H1 (cell line): ENCODE measurements around the gene STT3A. TPM values are rescaled to one million over a fixed set of nuclear protein-coding genes. Genes with fewer than 3 reads are reported as not detected.

Experiments
- CTCF ChIA-PET: fragments of 300-600 bp; sonication (Branson Sonifier 250); formaldehyde crosslinking; loops from one replicate; lab custom pipeline; 2021; ENCODE audit not compliant: partially characterized antibody; lab: Charles Lee
- POLR2A ChIA-PET: fragments of 300-600 bp; sonication (Branson Sonifier 250); formaldehyde crosslinking; loops from one replicate; lab custom pipeline; 2021; ENCODE audit warnings: inconsistent platforms; ENCODE audit not compliant: partially characterized antibody; lab: Charles Lee
- DNase-seq, 2 experiments: peaks; one replicate each; pipeline versions ENCODE4 v3.0.0 to v3.0.0-alpha.2; 2010 to 2022; ENCODE audit warnings: low spot score in 2 of 2, low read depth in 1 of 2, mixed read lengths in 1 of 2
- FAIRE-seq: peaks from 2 replicates; lab custom pipeline; 2011; peaks lifted over from hg19 to GRCh38; lab: Jason Lieb, UNC
- H2AFZ ChIP-seq: 2 replicates; pipeline ENCODE4 v1.8.1; 2012; ENCODE audit warnings: low read length, inconsistent platforms
- H2AK5ac ChIP-seq: 2 replicates; pipeline ENCODE4 v1.6.1; 2013; ENCODE audit warnings: low read depth, low read length
- H2BK120ac ChIP-seq: replicated peaks from 2 replicates; pipeline ENCODE3; 2013; ENCODE audit warnings: low read depth, low read length, inconsistent platforms
- H2BK12ac ChIP-seq: 2 replicates; pipeline ENCODE4 v1.6.1; 2013; ENCODE audit warnings: low read depth, low read length
- H2BK15ac ChIP-seq: 2 replicates; pipeline ENCODE4 v1.6.1; 2013; ENCODE audit warnings: low read length
- H2BK20ac ChIP-seq: 2 replicates; pipeline ENCODE4 v1.6.1; 2013; ENCODE audit warnings: low read length
- H2BK5ac ChIP-seq: 2 replicates; pipeline ENCODE4 v1.6.1; 2013; ENCODE audit warnings: low read depth, low read length
- H3K14ac ChIP-seq: 2 replicates; pipeline ENCODE4 v1.6.1; 2013; ENCODE audit warnings: inconsistent platforms; ENCODE audit not compliant: insufficient read length
- H3K18ac ChIP-seq: 2 replicates; pipeline ENCODE4 v1.6.1; 2013; ENCODE audit warnings: low read length; ENCODE audit errors: extremely low read depth
- H3K23ac ChIP-seq: 2 replicates; pipeline ENCODE4 v1.6.1; 2013; ENCODE audit warnings: inconsistent platforms; ENCODE audit not compliant: insufficient read length
- H3K23me2 ChIP-seq: 2 replicates; pipeline ENCODE4 v1.6.1; 2013; ENCODE audit warnings: low read depth, low read length
- H3K27ac ChIP-seq: 2 replicates; pipeline ENCODE4 v1.6.1; 2011; ENCODE audit warnings: low read depth, low read length, inconsistent platforms
- H3K27me3 ChIP-seq, 4 experiments: replicated peaks in 1 of 4; 1 replicate in 1 of 4; 2 replicates in 3 of 4; pipeline versions ENCODE4 v1.6.1 to v1.8.1; 2011 to 2013; ENCODE audit warnings: low read length in 3 of 4, mild to moderate bottlenecking in 3 of 4, inconsistent platforms in 2 of 4, mixed read lengths in 2 of 4, moderate library complexity in 1 of 4; ENCODE audit not compliant: control insufficient read depth in 3 of 4, insufficient read depth in 3 of 4; ENCODE audit errors: extremely low read depth in 1 of 4
- H3K36me3 ChIP-seq, 4 experiments: 2 replicates each; pipeline versions ENCODE4 v1.6.1 to v1.8.1; 2011 to 2013; ENCODE audit warnings: mild to moderate bottlenecking in 4 of 4, low read length in 3 of 4, moderate library complexity in 2 of 4, control low read depth in 1 of 4, inconsistent platforms in 1 of 4; ENCODE audit not compliant: insufficient read depth in 4 of 4, control insufficient read depth in 2 of 4
- H3K4ac ChIP-seq: replicated peaks from 2 replicates; pipeline ENCODE3; 2013; ENCODE audit warnings: low read length, low read depth, mixed read lengths, inconsistent platforms; ENCODE audit not compliant: insufficient read length
- H3K4me1 ChIP-seq, 4 experiments: replicated peaks in 1 of 4; 1 replicate in 1 of 4; 2 replicates in 3 of 4; pipeline versions ENCODE4 v1.6.1 to v1.8.1; 2011 to 2013; ENCODE audit warnings: low read length in 3 of 4, inconsistent platforms in 2 of 4, mixed read lengths in 1 of 4; ENCODE audit not compliant: insufficient read depth in 4 of 4, control insufficient read depth in 3 of 4
- H3K4me2 ChIP-seq, 2 experiments: 2 replicates each; pipeline versions ENCODE4 v1.6.1 to v1.8.1; 2011 to 2013; ENCODE audit warnings: low read depth in 2 of 2, low read length in 2 of 2, control low read depth in 1 of 2, inconsistent platforms in 1 of 2, mild to moderate bottlenecking in 1 of 2; ENCODE audit not compliant: insufficient read depth in 1 of 2
- H3K4me3 ChIP-seq, 4 experiments: fragments of 200-600, 300-600 bp in 1 of 4; sonication (generic), shearing (Covaris generic), sonication (Bioruptor Twin) in 1 of 4; 2 replicates each; pipeline versions ENCODE4 v1.5.1 to v1.8.1; 2011 to 2016; ENCODE audit warnings: low read length in 4 of 4, low read depth in 3 of 4, control low read depth in 2 of 4, inconsistent platforms in 2 of 4, mild to moderate bottlenecking in 2 of 4, mixed read lengths in 1 of 4, moderate library complexity in 1 of 4; ENCODE audit not compliant: insufficient read depth in 2 of 4; ENCODE audit errors: extremely low read depth in 1 of 4
- H3K56ac ChIP-seq: replicated peaks from 2 replicates; pipeline ENCODE3; 2013; ENCODE audit warnings: low read depth, mild to moderate bottlenecking, mixed read lengths, low read length, inconsistent platforms; ENCODE audit not compliant: insufficient read length
- H3K79me1 ChIP-seq: 2 replicates; pipeline ENCODE4 v1.6.1; 2013; ENCODE audit warnings: low read depth, low read length, control low read depth
- H3K79me2 ChIP-seq, 2 experiments: 2 replicates each; pipeline versions ENCODE4 v1.6.1 to v1.8.1; 2012 to 2013; ENCODE audit warnings: low read length in 2 of 2, mild to moderate bottlenecking in 2 of 2, inconsistent platforms in 1 of 2; ENCODE audit not compliant: insufficient read depth in 2 of 2, control insufficient read depth in 1 of 2
- H3K9ac ChIP-seq, 4 experiments: replicated peaks in 1 of 4; 1 replicate in 1 of 4; 2 replicates in 3 of 4; pipeline versions ENCODE4 v1.6.1 to v1.8.1; 2011 to 2013; ENCODE audit warnings: low read depth in 3 of 4, low read length in 3 of 4, control low read depth in 2 of 4, mild to moderate bottlenecking in 2 of 4, moderate library complexity in 2 of 4, inconsistent platforms in 1 of 4; ENCODE audit errors: extremely low read depth in 1 of 4
- H3K9me3 ChIP-seq, 2 experiments: 2 replicates each; pipeline versions ENCODE4 v1.6.1 to v1.8.1; 2012 to 2013; ENCODE audit warnings: mild to moderate bottlenecking in 2 of 2, moderate library complexity in 2 of 2, control low read depth in 1 of 2, inconsistent platforms in 1 of 2, low read depth in 1 of 2, low read length in 1 of 2, mixed read lengths in 1 of 2; ENCODE audit not compliant: insufficient read depth in 2 of 2
- H4K20me1 ChIP-seq, 2 experiments: replicated peaks in 1 of 2; 2 replicates each; pipeline versions ENCODE3 to v1.8.1; 2011 to 2013; ENCODE audit warnings: inconsistent platforms in 2 of 2, low read length in 2 of 2, mild to moderate bottlenecking in 1 of 2; ENCODE audit not compliant: insufficient read depth in 2 of 2, control insufficient read depth in 1 of 2
- H4K5ac ChIP-seq: 2 replicates; pipeline ENCODE4 v1.6.1; 2013; ENCODE audit warnings: low read length, low read depth, mixed read lengths, inconsistent platforms; ENCODE audit not compliant: insufficient read length
- H4K8ac ChIP-seq: 2 replicates; pipeline ENCODE4 v1.8.0; 2013; ENCODE audit warnings: mild to moderate bottlenecking, moderate library complexity, low read length, inconsistent platforms; ENCODE audit not compliant: insufficient read depth; ENCODE audit errors: extremely low read depth
- H4K91ac ChIP-seq: replicated peaks from 2 replicates; pipeline ENCODE3; 2013; ENCODE audit warnings: low read length, mixed read lengths, inconsistent platforms; ENCODE audit not compliant: insufficient read length
- ASH2L ChIP-seq: fragments of 200-600, 300-600 bp; sonication (generic); IDR thresholded peaks from one replicate; pipeline ENCODE4 v1.7.1; 2017; ENCODE audit warnings: low read length
- CBX5 ChIP-seq: fragments of 300-800, 300-1000 bp; sonication (generic); IDR thresholded peaks from 2 replicates; pipeline ENCODE4 v1.7.1; 2016; ENCODE audit warnings: antibody characterized with exemption, low read length, low read depth
- EGR1 ChIP-seq: IDR thresholded peaks from 2 replicates; pipeline ENCODE4 v1.6.1; 2011; ENCODE audit warnings: low read depth, low read length, borderline replicate concordance
- EP300 ChIP-seq, 2 experiments: IDR thresholded peaks; 1 replicate in 1 of 2; 2 replicates in 1 of 2; pipeline ENCODE4 v1.6.1; 2011 to 2012; ENCODE audit warnings: low read depth in 2 of 2, low read length in 2 of 2, mild to moderate bottlenecking in 2 of 2, borderline replicate concordance in 1 of 2, inconsistent platforms in 1 of 2, moderate library complexity in 1 of 2
- KDM1A ChIP-seq: fragments of 200-600, 300-600 bp; sonication (generic); IDR thresholded peaks from 2 replicates; pipeline ENCODE4 v1.7.1; 2016; ENCODE audit warnings: mild to moderate bottlenecking, low read length, borderline replicate concordance
- KDM5A ChIP-seq: fragments of 200-600 bp; IDR thresholded peaks from 2 replicates; pipeline ENCODE4 v1.7.1; 2012; ENCODE audit warnings: mild to moderate bottlenecking, low read length, inconsistent platforms, mixed read lengths
- SAP30 ChIP-seq: fragments of 300-600 bp; sonication (generic); IDR thresholded peaks from 2 replicates; pipeline ENCODE4 v1.7.1; 2012; ENCODE audit warnings: low read length, moderate library complexity, mild to moderate bottlenecking, inconsistent platforms; ENCODE audit not compliant: insufficient read depth, insufficient replicate concordance
- TAF7 ChIP-seq: optimal IDR thresholded peaks from 2 replicates; pipeline ENCODE3; 2011; ENCODE audit warnings: low read depth, mild to moderate bottlenecking, inconsistent platforms, low read length, moderate library complexity, borderline replicate concordance
- WGBS, 2 experiments: shearing (Covaris generic) in 1 of 2; methylation state at CpG; one replicate each; pipeline versions ENCODE4 v1.1.6 to v1.1.7; 2013 to 2015; ENCODE audit warnings: low lambda C conversion rate in 2 of 2, mixed read lengths in 2 of 2, inconsistent platforms in 1 of 2, low coverage in 1 of 2, missing lambda C conversion rate in 1 of 2; ENCODE audit not compliant: insufficient replicate concordance in 2 of 2, insufficient coverage in 1 of 2, insufficient read length in 1 of 2; ENCODE audit errors: extremely low coverage in 1 of 2, missing lambda C conversion rate in 1 of 2; 5-methylcytosine and 5-hydroxymethylcytosine counted together
- polyA plus RNA-seq, 7 experiments: library from polyadenylated mRNA; depleted of rRNA in 3 of 7; stranded (reverse) in 5 of 7; unstranded in 2 of 7; fragments of >200 nt in 5 of 7; fragments of 200-250 nt in 2 of 7; gene quantifications; 1 replicate in 5 of 7; 2 replicates in 1 of 7; 4 replicates in 1 of 7; pipeline versions ENCODE4 v1.2.1 to v1.2.3, GENCODE V29; 2011 to 2013; ENCODE audit warnings: missing spikeins in 2 of 7, mixed read lengths in 2 of 7
- total RNA-seq: library from RNA; stranded (reverse); fragmentation: NEBNext Ultra II Directional; extraction: Animal tissue kit (Norgen Biotek cat#: 25700); gene quantifications from 2 replicates; pipeline ENCODE4 v1.2.1, GENCODE V29; 2021

Gene STT3A
- total and polyA plus RNA-seq, 2 of the 8 experiments (the other 6 are each of a cell fraction or from before 2014, with no cell fraction given): 173 to 211 TPM

DNA sequence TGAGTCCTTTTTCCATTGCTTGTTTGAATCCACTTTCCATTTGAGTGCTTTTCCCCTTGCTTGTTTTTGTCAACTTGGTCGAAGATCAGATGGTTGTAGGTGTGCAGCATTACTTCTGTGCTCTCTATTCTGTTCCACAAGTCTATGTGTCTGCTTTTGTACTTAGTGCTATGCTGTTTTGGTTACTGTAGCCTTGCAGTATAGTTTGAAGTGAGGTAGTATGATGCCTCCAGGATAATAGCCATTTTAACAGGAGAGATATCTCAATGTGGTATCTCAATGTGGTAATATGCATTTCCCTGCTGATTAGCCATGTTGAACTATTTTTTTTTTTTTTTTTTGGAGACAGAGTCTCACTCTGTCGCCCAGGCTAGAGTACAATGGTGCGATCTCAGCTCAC lies 71.3 kb downstream of the STT3A start:
- no peaks in the 10 kb centered on the region for H3K27me3 ChIP-seq
- no peak overlapping the region for H2BK12ac ChIP-seq
- H3K4ac ChIP-seq: no peak overlapping the region
- no peaks in the 10 kb centered on the region for H3K79me1 ChIP-seq
- H3K9me3 ChIP-seq: no peaks in the 10 kb centered on the region
- no peaks in the 10 kb centered on the region for H3K4me1 ChIP-seq
- no peak for TF ChIP-seq KDM1A
- TF ChIP-seq EGR1: no peak
- no peak for TF ChIP-seq SAP30
- TF ChIP-seq EP300 (IDR thresholded peaks at IDR 0.05; ENCODE audit: borderline replicate concordance in 1 of 2, low read depth in 2 of 2, low read length in 2 of 2): no peak
- TF ChIP-seq CBX5: no peak
- TF ChIP-seq ASH2L: no peak
- TF ChIP-seq TAF7: no peak
- no peak for TF ChIP-seq KDM5A
- WGBS, 2 experiments: 91% methylated on average over 3 of the region's 3 CpGs; no CpG with 5 or more reads in 1 of the 2 experiments
- no peaks in the 10 kb centered on the region for H3K23me2 ChIP-seq
- no peak overlapping the region for H3K27ac ChIP-seq
- no peak overlapping the region for H3K4me3 ChIP-seq
- FAIRE-seq (no peak), DNase-seq (no peak)
- no peak overlapping the region for H2BK20ac ChIP-seq
- H4K5ac ChIP-seq: no peak overlapping the region
- no peak overlapping the region for H3K4me2 ChIP-seq
- H2BK120ac ChIP-seq: no peak overlapping the region
- H3K14ac ChIP-seq: no peak overlapping the region
- H2BK5ac ChIP-seq: no peak overlapping the region
- H2BK15ac ChIP-seq: no peak overlapping the region
- peaks cover 0 to 37% of the 10 kb centered on the region in 2 experiments; a peak in 2 of 4 replicates for H3K79me2 ChIP-seq
- POLR2A ChIA-PET: no interaction called here
- peaks cover 2 to 45% (median 10%) of the 10 kb centered on the region in 4 experiments for H3K36me3 ChIP-seq
- H3K9ac ChIP-seq: no peak overlapping the region
- H4K8ac ChIP-seq: no peak overlapping the region
- no peak overlapping the region for H3K23ac ChIP-seq
- H4K91ac ChIP-seq: no peak overlapping the region
- H3K56ac ChIP-seq: no peak overlapping the region
- CTCF ChIA-PET: no interaction called here
- H4K20me1 ChIP-seq: peaks cover 0 to under 1% of the 10 kb centered on the region in 2 experiments
- no peak overlapping the region for H3K18ac ChIP-seq
- no peak overlapping the region for H2AK5ac ChIP-seq
- H2AFZ ChIP-seq: no peak overlapping the region
